KG1 (cell line): Measurements from ENCODE around the gene KRT82.

Experiments used
- DNase-seq: peaks from one replicate; lab custom pipeline; 2025; lab: John Stamatoyannopoulos, UW

Gene KRT82

GRCh38 chr12:52435659-52435999 lies 29.5 kb upstream of the KRT82 start:
- DNase-seq = no peak

GRCh38 chr12:52434760-52435530 lies 28.8 kb upstream of the KRT82 start:
- DNase-seq = no peak

DNA sequence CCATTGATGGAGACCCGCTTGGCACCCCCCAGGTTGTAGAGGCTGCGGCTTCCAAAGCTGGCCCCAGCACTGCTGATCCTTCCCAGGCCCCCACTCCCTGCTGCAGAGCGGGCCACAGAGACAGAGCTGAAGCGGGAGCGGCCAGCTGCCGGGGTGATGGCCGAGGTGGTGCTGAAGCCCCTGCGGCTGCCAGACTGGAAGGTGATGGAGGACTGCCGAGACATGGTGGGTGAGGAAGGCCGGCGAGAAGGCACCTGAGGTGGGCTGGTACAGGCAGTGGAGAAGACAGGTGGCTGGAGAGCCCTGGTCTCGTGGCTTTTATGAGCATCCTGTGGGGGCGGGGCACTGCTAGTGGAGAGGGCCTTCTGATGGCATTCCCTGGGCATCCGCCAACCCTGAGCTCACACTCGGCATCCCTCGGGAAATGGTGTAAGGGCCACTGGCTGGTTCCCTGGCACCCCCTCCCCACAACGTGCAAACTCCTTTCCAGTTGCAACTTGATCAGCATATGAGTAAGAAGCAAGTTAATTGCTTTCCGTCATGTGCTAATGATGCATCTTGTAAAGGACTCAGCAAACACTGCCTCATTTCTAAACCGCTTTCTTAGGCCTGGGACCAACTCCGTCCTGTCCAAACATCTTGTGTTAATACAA lies 28.1 kb upstream of the KRT82 start, which contains the start of gene KRT75:
Gene KRT75, minus strand, starts transcription at position 291 of the 653 bp plus-strand sequence. Its CDS starts 67 bp downstream, at position 224.
- DNase-seq = no peak

GRCh38 chr12:52433501-52434080 lies 27.5 kb upstream of the KRT82 start:
- DNase-seq = no peak

DNA sequence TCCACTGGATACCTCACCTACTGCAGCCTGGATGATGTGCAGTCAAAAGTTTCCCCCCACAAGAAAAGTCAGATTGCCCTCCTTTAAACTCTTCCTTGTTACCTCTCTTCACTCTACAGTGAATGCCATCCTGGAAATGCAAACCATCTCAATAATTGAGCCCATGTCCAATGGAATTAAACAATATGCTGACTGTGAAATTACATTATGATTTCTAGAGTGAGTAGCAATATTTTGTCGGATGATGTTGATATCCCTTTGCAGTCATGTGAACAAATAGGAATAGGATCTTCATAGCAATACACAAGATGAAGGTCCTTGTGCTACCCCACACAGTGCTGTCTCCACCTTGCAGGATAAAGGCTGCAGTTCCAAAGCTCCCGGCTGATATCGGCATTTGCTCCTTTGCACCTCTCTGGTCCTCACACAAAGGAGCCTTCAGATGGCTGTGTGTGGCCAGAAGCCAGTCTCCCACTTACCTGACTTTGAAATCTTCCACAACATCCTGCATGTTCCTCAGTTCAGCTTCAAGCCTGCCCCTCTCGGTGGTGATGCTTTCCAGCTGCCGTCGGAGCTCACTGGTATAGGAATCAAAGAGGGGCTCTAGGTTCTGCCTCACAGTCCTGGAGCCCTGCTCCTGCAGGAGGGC lies 26.5 kb upstream of the KRT82 start:
- DNase-seq = no peak

GRCh38 chr12:52428121-52428520 lies 22.0 kb upstream of the KRT82 start:
- DNase-seq = no peak

GRCh38 chr12:52427083-52427482 lies 20.9 kb upstream of the KRT82 start:
- no peak for DNase-seq

GRCh38 chr12:52426034-52426433 lies 19.9 kb upstream of the KRT82 start:
- no peak for DNase-seq

- no peak for DNase-seq
Measured at GRCh38 chr12:52425466-52425865, 19.3 kb upstream of the KRT82 start.

DNA sequence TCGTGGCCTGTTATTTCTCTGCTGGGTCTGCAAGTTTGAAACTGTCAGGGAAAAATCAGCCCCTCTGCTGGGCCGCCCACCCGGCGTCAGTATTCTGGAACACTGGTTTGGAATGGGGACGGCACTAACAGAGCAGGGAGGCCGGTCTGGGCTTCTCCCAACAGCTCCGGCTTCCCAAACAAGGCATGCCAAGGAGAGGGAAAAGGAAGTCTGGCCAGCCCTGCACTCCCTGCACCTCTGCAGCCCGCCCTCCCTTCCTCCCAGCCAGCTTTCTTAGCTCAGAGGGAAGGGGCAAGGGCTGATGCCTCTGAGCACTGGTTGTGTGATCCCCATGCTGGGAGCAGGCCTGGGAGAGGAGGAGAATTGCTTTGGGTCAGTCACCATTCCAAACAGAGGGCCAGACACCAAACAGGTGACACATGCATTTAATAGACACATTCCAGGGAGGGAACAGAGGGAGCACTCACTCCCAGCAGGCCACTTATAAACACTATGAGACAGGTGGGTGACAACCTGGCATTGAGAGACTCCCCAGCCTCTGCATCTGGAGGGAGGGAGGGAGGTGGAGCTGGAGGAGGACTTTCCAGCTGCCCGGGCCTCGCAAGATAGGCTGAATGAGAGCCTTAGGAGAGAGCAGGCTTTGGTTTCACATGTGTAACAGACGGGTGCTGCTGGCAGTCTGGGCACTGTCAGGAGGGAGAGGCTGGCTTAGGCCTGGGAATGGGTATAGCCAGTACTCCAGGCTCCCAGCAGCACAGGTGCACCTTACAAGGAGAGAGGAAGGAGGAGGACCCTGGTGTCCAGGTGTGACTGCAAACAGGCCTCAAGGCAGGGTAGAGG lies 17.7 kb upstream of the KRT82 start:
- no peak for DNase-seq

- no peak for DNase-seq
Measured at GRCh38 chr12:52423035-52423434, 16.9 kb upstream of the KRT82 start.

DNA sequence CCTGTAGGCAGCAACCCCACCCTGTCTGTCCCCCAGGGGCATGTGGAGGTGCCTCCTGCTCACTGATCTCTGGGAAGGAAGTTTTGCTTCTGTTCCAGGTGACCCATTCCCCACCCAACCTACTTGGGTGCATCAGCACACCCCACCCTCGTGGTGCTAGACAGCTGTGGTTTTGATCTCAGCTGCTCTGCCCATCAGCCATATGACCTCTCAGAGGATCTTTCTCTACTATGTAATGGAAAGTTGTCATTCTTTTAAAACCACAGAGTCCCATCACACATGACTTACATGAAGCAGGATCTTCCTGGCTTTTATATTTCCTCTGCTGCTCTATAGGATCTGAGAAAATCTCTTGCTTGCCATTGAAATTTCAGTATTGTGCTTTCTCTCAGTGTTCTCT lies 13.5 kb upstream of the KRT82 start:
- no peak for DNase-seq

GRCh38 chr12:52418576-52419110 lies 12.5 kb upstream of the KRT82 start:
- no peak for DNase-seq

- no peak for DNase-seq
Measured at GRCh38 chr12:52417740-52418139, 11.6 kb upstream of the KRT82 start.

DNA sequence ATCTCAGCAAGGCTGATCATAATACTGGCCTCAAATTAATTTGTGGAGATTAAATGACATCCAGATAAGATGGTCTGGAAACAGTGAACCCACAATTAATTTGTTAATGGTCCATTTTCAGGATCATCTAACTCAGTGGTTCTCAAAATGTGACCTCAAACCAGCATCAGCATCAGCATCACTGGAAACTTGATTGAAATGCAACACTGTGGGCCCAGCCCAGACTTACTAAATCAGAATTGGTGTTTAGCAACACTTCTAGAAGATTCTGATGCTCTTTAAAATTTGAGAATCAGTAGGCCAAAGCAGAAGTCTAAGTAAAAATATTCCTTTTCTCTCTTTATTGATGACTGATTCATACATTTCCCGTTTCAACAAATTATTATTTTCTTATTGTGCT lies 10.7 kb upstream of the KRT82 start:
- DNase-seq = no peak

DNA sequence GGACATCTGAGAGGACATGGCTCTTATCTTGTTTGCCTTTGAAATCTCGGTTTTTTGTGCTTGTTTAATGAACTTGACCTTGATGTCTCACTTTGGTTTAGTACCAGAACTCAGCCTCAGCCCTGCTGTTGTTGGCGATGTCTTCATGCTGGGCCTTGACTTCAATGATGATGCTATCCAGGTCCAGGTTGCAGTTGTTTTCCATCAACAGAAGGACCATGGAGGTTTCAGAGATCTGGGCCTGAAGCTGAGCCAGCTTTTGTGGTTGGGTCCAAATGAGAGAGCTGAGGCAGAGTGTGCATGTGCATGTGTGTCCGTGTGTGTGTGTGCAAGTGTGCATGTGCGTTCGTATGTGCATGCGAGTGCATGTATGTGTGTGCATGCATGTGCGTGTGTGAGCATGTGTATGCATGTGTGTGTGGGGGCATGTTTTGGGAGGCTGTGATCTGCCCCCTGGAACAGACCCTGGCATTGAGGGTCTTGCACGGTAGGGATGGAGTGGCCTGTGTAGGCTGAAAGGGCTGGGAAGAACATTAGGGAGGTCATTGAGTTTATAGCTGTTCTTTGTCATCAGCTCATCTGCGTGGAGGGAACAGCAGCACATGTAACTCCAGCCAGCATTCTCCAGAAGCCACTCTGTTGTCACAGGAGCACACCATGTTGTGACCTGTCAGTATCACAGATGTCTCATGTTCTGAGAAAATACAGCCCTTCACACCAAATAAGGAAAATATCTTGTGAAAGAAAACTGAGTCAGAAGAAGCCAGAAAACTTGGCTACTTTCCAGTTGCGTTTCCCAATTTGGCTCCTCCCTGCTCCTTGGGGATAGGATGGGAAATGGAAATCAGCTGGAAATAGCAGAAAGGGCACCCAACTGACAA lies 10.0 kb upstream of the KRT82 start:
- DNase-seq = no peak

GRCh38 chr12:52414936-52415335 lies 8.8 kb upstream of the KRT82 start:
- DNase-seq = no peak

DNA sequence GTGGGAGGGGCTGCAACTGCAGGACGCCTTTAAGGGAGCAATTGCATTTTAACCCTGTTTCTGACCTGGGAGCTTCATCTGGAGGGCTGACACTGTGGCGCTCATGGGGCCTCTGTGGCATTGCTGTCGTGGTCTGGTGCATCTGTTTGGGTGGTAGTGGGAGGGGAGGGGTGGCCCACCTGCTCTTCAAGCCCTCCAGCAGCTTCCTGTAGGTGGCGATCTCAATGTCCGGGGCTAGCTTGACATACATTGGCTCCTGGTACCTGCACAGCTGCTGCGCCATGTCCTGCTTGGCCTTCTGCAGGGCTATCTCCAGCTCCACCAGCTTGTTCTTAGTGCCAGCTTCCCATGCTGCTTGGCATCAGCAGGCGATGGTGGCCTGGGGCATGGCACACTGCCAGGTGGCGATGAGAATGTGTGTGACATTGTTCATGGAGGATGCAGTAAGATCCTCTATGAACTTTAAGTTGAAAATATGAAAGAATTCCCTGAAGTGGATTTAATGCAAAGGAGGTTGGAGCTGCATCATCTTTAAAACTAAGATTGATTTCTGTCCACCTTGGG lies 7.7 kb upstream of the KRT82 start:
- DNase-seq = no peak

DNA sequence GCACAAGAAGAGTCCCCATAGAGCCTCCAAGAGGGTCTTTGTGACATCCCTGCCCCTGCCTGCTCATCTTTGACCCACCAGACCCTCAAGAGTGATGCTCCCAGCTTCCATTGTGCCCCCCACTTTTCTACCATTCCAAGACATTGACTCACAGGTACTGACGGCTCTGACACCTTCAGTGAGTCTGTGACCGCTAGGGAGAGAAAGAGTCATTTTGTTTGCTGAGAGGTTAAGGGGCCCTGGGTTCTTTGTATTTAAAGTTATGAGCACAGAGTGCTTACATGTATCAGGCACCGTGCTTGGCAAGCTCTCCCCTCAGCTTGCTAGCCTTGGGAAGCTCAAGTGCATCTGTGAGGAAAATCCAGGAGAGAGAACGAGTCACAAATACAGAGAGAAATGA lies 7.1 kb upstream of the KRT82 start:
- DNase-seq = no peak

GRCh38 chr12:52411815-52412214 lies 5.7 kb upstream of the KRT82 start:
- DNase-seq = no peak
